Cardiac fibroblast (primary cell): ENCODE measurements around the gene SDCCAG8.

Experiments used
- DNase-seq, 2 donors: peaks; one replicate each; pipeline versions ENCODE4 v3.0.0 to v3.0.0-alpha.2; 2010; ENCODE audit warnings: low read depth in 2 of 2
- H3K4me3 ChIP-seq, 2 donors: replicated peaks in 1 of 2; 1 replicate in 1 of 2; 2 replicates in 1 of 2; pipeline ENCODE4 v1.5.1; 2011; ENCODE audit warnings: low read depth in 2 of 2, low read length in 2 of 2, mild to moderate bottlenecking in 2 of 2, moderate library complexity in 1 of 2
- CTCF ChIP-seq: IDR thresholded peaks from one replicate; pipeline ENCODE4 v1.5.1; 2011; ENCODE audit warnings: low read depth, mild to moderate bottlenecking, low read length, inconsistent platforms

Gene SDCCAG8

GRCh38 chr1:243227622-243228021 lies 28.2 kb upstream of the SDCCAG8 start:
- no peak for TF ChIP-seq CTCF
- DNase-seq: no peak
- H3K4me3 ChIP-seq: no peak overlapping the region

- no peak for DNase-seq
- TF ChIP-seq CTCF: no peak
- H3K4me3 ChIP-seq: no peak overlapping the region
Observed at GRCh38 chr1:243229526-243229925, 26.3 kb upstream of the SDCCAG8 start.

- no peak overlapping the region for H3K4me3 ChIP-seq
- peak in 1 of 2 donors; percentile 52 for DNase-seq
- TF ChIP-seq CTCF: no peak
Observed at GRCh38 chr1:243230914-243231313, 24.9 kb upstream of the SDCCAG8 start.

GRCh38 chr1:243233908-243234307 lies 21.9 kb upstream of the SDCCAG8 start:
- no peak for TF ChIP-seq CTCF
- peak; percentile 69 to 76 for DNase-seq
- H3K4me3 ChIP-seq: no peak overlapping the region

GRCh38 chr1:243234978-243235647 lies 20.7 kb upstream of the SDCCAG8 start:
- H3K4me3 ChIP-seq: no peak overlapping the region
- peak; percentile 56 to 69 for DNase-seq
- TF ChIP-seq CTCF: no peak

GRCh38 chr1:243236604-243237252 lies 19.1 kb upstream of the SDCCAG8 start:
- no peak for TF ChIP-seq CTCF
- H3K4me3 ChIP-seq: no peak overlapping the region
- DNase-seq: no peak
